Astrocyte of the spinal cord (primary cell): ENCODE measurements around the gene TRIP11.

ENCODE experiments used
- DNase-seq: peaks from one replicate; pipeline ENCODE4 v3.0.0; 2011; ENCODE audit warnings: low read depth, low spot score
- H3K4me3 ChIP-seq: 2 replicates; pipeline ENCODE4 v1.5.1; 2011; ENCODE audit warnings: low read depth, mild to moderate bottlenecking, low read length, moderate library complexity
- in situ Hi-C: cut with HindIII; loops from 2 replicates; pipeline ENCODE4 v1.10.0; 2017; ENCODE audit warnings: low sequenced_read_pairs
- TF ChIP-seq, protein P1 (sequence below): IDR thresholded peaks from 2 replicates; pipeline ENCODE4 v1.5.1; 2012; ENCODE audit warnings: low read depth, mild to moderate bottlenecking, low read length, inconsistent platforms

The TRIP11 gene

DNA sequence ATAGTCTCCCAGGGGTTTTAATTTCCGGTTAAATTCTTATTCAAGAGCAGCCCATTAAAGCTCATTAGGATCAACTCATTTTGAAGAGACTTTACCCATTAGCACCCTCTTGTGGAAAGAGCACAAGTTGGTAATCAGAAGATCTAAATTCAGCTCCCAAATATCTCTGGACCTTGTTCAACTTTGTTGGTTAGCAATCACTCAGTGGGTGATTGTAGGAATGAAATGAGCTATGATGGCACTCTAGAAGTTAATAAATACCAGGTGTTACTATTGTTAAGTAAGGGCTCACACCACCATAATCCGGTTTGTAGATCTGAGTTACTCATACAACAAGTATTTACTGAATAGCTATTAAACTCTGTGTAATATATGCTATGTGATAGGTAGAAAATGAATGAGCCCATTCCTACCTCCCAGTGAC, 42.9 kb downstream of the TRIP11 start:
- H3K4me3 ChIP-seq, result no peak overlapping the region
- TF ChIP-seq, protein P1, sequence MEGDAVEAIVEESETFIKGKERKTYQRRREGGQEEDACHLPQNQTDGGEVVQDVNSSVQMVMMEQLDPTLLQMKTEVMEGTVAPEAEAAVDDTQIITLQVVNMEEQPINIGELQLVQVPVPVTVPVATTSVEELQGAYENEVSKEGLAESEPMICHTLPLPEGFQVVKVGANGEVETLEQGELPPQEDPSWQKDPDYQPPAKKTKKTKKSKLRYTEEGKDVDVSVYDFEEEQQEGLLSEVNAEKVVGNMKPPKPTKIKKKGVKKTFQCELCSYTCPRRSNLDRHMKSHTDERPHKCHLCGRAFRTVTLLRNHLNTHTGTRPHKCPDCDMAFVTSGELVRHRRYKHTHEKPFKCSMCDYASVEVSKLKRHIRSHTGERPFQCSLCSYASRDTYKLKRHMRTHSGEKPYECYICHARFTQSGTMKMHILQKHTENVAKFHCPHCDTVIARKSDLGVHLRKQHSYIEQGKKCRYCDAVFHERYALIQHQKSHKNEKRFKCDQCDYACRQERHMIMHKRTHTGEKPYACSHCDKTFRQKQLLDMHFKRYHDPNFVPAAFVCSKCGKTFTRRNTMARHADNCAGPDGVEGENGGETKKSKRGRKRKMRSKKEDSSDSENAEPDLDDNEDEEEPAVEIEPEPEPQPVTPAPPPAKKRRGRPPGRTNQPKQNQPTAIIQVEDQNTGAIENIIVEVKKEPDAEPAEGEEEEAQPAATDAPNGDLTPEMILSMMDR, result peak; percentile 66
- peak; percentile 75 for DNase-seq
- in situ Hi-C loops, result no loop called here

DNA sequence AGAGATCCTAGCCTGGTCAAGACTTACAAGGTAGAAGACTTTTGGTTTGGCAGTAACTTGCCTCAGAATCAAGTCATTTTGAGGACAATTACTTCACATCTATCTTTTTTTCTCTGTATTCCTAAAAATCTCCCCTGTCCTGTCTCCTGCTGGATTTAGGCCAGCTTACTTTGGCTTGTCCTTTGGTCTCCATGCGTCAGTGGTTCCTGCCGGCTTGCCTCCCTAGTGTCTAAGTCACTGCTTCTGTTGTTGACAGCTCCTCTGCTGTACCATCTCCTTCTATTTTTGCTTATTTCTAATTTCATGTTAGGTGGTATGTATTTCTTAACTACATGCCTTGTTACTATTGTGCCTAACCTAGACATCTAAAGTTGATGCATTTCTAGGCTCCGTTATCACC, 52.7 kb downstream of the TRIP11 start:
- DNase-seq, result no peak
- TF ChIP-seq, protein P1, result no peak
- no peak overlapping the region for H3K4me3 ChIP-seq
- in situ Hi-C loops, result no loop called here

DNA sequence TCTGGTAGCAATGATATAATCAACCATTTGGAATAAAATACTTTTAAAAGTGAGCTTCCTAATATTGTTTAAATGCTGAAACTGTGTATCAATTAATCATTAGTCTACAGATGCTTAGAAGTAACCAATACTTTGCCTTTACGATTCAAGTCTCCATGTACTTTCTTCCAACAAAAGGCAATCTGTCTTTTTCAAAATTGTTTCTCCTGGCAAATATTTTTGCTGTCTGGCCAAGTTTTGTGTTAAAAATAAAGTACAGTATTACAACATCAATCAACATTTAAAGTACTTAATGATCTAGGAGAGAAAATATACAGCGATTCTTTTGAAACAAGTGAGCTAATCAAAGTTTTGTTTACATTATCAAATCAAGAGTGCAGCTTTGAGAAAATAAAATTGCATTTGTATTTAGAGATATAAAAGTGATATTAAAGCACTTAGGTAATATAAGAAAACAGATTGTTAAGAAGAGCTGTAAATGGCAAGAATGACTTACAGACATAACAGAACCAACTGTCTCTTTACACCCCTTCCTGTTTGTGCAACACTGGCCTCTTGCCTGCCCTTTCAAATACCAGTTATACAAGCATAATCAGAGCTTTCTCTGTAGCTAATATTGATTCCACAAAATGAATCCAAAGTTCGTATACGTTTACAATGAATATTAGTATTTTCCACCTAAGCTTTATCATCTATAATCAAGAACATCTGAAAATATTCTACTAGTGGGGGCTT, 54.2 kb downstream of the TRIP11 start:
- peak; percentile 19 for DNase-seq
- no peak overlapping the region for H3K4me3 ChIP-seq
- TF ChIP-seq, protein P1, result no peak
- in situ Hi-C loops, result no loop called here

DNA sequence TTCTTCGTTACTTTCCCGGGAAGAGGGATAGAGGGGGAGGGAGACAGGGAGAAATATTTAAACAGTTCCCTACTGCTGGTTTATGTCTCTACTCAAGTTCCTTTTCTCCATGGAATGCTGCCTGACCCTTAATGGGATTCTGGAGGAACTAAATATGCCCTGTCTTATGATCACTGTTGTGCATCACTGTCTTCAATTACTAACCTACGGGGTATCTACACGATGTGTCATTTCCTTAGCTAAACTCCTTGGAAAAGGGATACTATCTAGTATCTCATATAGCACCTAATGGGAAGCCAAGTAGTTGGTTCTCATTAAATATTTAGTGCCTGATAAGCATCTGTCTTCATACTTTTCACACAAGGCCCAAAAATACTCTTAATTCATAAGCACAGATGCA, 54.9 kb downstream of the TRIP11 start:
- no peak overlapping the region for H3K4me3 ChIP-seq
- in situ Hi-C loops, result no loop called here
- DNase-seq, result peak; percentile 32
- TF ChIP-seq, protein P1, result no peak

- in situ Hi-C loops, result no loop called here
- peak; percentile 37 for DNase-seq
- TF ChIP-seq, protein P1, result no peak
- H3K4me3 ChIP-seq, result no peak overlapping the region
Observed at GRCh38 chr14:91983588-91983987, 56.3 kb downstream of the TRIP11 start.

GRCh38 chr14:91980157-91980556, 59.7 kb downstream of the TRIP11 start:
- H3K4me3 ChIP-seq, result no peak overlapping the region
- in situ Hi-C loops, result no loop called here
- peak; percentile 89 for DNase-seq
- TF ChIP-seq, protein P1, result no peak
